GM12801 (cell line): ENCODE measurements around the gene SMIM12.

Source experiments
- TF ChIP-seq, protein P1 (sequence below): IDR thresholded peaks from one replicate; pipeline ENCODE4 v1.5.1; 2011; ENCODE audit warnings: control low read depth; ENCODE audit not compliant: insufficient read length; ENCODE audit errors: extremely low read depth

The SMIM12 gene

DNA sequence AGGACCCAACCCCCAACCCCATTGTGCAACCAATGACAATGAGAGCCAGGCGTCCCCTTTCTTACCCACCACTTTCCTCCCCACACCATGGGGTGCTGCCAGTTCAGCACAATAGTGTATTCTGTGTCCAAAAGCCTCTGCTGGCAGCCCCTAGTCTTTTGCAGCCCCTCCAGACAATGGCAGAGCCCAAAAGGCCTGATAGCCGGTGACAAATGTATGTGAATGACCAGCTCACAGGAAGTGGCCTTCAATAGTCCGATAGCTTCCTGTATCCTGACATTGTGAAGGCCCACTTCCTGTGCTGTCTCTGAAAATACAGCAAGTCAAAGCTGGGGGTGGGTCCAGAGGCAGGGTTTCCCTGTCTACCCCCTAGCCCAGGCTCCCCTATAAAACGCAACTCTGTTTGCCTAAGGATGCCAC is 16.6 kb downstream of the SMIM12 start:
- TF ChIP-seq, protein P1, sequence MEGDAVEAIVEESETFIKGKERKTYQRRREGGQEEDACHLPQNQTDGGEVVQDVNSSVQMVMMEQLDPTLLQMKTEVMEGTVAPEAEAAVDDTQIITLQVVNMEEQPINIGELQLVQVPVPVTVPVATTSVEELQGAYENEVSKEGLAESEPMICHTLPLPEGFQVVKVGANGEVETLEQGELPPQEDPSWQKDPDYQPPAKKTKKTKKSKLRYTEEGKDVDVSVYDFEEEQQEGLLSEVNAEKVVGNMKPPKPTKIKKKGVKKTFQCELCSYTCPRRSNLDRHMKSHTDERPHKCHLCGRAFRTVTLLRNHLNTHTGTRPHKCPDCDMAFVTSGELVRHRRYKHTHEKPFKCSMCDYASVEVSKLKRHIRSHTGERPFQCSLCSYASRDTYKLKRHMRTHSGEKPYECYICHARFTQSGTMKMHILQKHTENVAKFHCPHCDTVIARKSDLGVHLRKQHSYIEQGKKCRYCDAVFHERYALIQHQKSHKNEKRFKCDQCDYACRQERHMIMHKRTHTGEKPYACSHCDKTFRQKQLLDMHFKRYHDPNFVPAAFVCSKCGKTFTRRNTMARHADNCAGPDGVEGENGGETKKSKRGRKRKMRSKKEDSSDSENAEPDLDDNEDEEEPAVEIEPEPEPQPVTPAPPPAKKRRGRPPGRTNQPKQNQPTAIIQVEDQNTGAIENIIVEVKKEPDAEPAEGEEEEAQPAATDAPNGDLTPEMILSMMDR = no peak

DNA sequence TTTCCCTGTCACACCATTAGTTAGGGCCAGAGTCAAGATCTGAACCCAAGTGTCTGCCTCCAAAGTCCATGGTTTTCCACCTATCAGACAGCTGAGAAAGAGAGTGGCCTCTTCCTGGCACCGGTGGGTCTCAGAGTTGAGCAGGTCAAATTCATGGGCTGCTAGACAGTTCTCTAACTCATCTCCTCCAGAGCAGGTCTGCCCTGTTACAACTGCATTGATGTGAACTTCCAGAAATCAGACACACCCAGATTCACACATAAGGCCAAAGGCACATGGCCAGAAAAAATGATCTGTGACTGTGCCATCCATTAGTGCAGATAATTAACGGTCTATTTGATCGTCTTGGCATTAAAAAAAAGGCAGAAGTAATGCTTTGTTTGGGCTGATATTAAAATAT is 17.5 kb downstream of the SMIM12 start:
- TF ChIP-seq, protein P1 = no peak

DNA sequence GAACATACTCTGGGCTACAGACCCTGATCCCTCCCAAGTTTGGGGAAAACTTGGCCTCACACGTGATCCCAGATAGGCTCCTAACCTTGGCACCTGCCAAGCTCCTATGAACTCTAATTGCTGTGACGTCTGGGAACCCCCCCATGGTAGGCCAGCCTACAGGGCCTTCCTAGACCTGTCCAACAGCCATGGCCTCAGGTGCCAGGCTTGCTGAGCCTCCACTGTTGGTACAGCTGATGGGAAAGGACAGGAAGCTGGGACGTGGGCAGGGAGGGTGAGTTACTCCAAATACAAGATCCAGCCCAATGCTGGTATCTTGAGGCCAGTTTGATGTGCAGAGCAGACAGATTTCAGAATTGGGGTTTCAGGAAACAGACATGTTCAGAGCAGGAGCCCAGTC is 19.1 kb downstream of the SMIM12 start:
- TF ChIP-seq, protein P1 = no peak

DNA sequence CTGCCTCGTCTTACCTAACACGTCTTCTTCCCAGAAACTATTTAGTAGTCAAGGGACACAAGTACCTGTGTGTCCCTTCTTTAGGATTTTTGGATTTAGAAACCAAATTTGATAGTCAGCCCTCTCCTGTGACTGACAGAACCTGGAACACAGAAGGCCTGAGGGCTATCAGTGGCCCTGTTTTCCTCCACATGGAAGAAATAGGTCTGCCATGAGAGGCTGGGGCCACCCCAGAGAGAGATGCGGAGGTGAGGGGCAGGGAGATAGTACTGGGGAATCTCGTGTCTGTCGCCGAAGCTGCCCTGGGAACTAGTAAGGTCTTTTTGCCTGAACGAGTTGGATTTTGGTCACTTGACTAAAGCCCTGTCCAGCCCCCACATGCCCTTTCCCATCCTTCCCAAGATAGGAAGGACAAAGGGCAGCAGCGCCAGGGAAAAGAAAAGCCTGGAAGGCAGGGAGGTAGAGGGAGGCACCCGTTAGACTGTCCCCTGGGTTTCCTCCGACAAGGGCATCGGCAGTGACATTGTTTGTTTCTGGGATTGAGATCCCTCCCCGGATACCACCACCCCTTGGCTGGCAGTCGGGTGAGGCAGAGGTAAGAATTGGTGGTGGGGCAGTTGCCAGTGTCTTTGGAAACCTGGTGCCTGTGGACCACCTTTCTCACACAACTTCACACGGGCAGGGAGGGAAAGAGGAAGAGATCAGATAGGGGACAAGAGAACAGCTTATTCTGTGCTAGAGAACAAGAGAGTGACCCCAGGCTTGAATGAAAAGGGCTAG is 19.8 kb downstream of the SMIM12 start:
- TF ChIP-seq, protein P1 = no peak

DNA sequence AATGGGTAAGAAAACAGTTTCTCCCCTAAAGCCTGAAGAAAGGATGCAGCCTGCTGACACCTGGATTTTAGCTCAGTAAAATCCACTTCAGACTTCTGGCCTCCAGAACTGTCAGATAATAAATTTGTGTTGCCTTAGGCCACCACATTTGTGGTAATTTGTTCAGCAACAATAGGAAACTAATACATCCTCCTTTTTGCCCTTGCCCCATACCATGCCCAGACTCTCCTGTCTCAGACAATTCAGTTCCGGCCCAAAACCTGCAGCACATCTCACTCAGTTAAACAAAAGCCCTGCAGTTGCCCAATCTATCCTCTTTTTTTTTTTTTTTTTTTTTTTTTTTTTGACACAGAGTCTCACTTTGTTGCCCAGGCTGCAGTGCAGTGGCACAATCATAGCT is 25.8 kb downstream of the SMIM12 start:
- TF ChIP-seq, protein P1 = no peak

DNA sequence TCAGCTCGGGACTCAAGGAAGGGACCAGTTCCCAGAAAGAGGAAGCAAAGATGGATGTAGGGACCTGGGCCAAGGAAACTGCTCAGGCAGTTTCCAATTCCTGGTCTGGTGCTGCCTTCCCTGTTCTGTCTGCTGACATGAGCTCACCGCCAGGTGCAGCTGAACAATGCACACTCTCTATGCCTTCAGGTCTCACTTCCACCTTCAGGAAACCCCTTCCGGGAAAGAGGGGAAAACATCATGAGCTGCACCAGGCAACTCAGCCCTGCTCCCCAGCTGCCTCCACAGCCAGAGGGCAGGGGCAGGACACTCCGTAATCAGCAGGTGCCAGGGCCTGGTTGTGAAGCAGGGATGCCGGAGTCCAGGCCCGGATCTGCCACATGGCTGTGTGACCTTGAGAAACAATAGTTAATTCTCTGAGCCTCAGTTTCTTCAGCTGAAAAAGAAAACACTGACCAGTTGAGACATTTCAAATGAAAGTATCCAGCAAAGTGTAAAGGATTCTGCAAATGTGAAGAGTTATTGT is 27.8 kb downstream of the SMIM12 start:
- TF ChIP-seq, protein P1 = no peak

DNA sequence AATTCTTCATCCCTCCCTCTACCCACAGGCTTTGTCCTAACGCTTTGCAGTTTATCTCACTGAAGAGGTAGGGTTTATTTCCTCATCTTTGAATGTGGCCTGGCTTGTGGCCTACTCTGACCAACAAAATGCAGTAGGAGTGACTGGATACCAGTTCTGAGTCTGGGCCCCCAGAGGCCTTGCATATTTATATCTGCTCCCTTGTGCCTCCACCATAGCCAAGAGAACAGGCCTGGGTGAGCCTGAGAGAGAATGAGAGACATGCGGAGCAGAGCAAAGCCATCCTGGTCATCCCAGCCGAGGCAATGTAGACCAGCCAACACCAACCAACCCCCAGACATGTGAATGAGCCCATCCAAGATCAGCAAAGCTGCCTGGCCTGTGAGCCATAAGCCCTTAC is 30.3 kb downstream of the SMIM12 start:
- TF ChIP-seq, protein P1 = no peak
